Activated T-cell treated with anti-CD3 and anti-CD28 coated beads for 4 hours (primary cell): ENCODE measurements around the gene TMEM161B.
"Not testable (repeated sequence)": the region's sequence is repeated elsewhere in the genome, so short reads cannot be mapped to it uniquely, and the experiment has no call there.

ENCODE experiments used
- DNase-seq: peaks from one replicate; pipeline ENCODE4 v3.0.0-alpha.2; 2020

The TMEM161B gene

DNA sequence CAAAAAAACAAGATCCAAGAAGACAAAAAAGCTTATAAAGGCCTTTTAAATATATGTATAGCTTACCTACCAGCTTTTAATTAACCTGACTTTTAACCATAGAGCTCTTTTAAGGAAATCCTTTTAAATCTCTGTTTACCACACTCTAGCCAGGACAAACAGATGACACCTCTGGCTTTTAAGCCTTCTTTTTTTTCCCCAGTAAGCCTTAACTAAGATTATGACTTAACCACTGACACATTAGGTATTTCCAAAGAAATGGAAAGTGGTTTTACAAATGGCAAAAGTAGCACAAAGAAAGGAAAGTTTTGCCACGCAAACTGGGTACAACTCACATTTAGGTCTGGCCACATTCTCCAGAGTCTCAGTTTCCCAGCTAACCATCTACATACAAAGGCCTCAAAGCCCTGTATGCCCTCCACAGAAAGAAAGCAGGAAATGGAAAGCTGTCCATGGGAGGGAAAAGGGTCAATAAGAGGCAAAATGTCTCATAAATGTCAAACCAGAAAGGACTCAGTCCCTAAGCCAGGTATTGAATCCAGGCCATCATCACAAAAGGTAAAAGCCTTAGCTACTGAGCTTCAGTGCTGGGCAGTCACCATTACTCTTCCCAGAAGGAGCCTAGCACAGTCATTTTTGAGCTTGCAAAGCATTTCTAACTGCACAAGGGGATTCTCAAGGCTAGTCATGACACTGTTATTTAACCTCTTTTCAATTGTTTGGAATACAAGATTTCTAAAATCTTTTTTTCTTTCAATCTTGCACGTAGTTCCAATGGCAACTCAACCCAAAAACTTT lies 19.7 kb downstream of the TMEM161B start:
- no peak for DNase-seq

DNA sequence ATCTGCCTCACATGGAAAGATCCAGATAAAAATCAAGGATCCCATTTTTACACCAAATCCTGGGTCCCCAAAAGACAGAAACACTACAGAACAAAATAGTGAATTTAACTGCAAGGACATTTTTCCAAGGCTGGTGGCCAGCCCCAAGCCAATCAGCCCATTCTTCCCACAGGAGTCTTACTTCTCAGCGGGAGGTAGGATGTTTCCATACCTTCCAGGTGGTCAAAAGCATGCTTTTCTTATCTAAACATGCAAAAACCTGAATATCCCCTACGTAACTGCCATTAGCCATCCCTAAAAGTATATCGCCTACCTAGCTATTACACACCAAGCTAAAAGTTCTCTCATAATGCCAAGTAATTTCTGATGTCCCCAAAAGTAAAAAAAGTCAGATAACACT lies 20.6 kb downstream of the TMEM161B start:
- no peak for DNase-seq

DNA sequence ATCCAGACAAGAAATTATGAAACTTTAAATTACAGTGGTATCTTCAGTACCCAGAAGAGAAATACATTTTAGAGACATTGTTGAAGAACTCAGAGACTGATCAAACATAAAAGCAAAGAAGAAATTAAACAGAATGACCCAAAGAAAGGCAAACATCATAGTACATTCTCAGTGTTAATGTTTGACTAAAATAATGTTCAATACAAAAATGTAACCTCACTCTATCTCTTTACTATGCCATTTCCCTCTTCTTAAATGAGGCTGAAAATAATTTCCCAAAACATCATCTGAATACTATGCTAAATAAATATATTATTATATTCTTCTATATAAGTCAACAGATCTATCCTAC lies 22.8 kb downstream of the TMEM161B start:
- no peak for DNase-seq

DNA sequence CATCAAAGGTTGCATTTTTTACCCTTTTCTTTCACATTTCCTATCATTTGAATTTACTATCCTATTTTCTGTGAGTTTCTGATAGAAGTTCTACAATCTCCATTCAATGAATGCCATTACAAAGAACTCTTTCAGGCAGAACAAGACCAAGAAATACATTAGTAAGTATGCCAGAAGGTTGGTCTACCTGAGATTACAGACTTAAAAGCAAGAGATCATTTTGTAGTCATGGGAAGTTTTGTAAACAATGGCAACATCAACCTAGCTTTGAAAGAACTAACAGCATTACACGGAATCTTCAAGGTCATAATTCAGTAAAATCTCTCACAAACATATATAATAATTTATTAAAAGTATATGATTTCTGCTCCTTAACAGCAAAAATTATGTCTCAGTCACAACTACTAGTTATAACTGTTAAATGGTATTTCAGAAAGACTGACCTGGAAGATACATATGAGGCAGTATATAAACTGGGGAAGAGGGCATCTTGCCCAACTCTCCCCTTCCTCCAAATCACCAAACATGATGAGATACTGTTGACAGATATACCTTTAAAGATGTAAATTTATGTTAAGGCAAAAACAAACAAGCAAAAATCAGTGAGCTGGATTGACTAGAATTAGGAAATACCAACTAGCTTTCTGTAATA lies 23.3 kb downstream of the TMEM161B start:
- no peak for DNase-seq

- no peak for DNase-seq
These were observed 24.0 kb downstream of the TMEM161B start for GRCh38 chr5:88244686-88245085.

GRCh38 chr5:88243493-88243892 lies 25.2 kb downstream of the TMEM161B start:
- DNase-seq, result not testable (repeated sequence)

DNA sequence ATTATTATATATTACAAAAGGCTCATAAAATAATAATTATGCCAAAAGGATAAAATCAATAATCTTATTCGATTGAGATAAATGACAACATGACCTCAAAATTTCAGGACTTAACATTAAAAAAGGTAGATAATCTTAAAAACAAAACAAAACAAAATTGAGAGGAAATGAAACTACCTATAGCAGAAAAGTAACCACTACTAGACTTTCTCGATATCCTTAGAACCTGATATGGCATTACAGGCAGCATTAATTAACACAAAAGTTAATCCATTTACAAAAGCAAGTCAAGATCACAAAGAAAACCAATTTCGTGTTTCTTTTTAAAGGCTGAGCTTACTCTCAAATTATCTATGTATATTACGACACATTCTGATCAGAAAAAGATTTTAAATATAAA lies 29.9 kb downstream of the TMEM161B start:
- no peak for DNase-seq

DNA sequence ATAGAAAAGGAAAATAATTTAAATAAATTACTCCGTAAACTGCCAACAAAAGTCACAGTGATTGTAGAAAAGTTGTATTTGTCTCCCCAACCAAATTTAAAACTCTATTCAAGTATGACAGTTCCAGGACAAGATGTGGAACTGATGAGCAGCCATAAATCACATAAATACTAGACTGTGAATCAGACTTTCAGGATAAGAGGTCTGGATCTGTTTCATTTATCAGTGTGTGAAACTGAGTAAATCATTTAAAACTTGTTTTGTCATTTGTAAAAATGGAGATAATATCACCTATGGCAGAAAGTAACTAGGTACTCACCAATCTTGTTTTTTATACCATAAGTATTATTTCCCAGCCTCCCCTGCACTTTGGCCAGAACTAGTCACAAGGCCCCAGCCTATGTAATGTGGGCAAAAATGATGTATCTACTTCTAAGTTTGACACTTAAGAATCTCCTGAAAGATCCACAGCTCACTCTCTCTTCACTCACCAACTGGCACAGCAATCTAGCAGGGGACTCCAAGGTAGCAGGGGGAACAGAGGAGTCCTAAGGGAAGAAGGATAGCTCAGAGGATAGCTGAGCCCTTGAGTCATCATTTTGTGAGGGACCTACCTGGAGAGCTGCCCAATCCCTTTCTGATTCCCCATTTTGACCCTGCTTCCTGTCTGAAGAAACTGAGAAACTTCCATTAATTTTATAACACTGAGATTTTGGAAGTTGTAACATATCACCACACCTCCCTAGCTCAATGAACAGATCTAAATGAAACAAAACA lies 31.6 kb downstream of the TMEM161B start:
- no peak for DNase-seq

DNA sequence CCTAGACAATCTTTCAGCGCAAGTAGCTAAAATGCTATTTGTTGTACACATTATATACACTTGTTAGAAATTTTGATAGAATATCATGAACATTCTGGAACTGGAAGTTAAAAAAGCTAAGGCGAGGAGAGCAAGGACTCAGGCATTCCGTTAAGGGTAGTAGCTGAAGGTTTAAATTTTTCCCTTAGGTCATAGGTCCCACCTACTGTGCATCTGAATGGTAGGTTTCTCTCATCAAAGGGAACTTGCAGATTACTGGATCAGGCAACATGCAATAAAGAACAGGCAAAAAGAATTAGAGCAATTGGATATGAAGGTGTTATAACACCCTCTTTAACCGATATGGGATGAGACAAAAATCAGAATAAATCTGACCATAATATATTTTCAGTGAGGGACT lies 32.8 kb downstream of the TMEM161B start:
- DNase-seq, result no peak

DNA sequence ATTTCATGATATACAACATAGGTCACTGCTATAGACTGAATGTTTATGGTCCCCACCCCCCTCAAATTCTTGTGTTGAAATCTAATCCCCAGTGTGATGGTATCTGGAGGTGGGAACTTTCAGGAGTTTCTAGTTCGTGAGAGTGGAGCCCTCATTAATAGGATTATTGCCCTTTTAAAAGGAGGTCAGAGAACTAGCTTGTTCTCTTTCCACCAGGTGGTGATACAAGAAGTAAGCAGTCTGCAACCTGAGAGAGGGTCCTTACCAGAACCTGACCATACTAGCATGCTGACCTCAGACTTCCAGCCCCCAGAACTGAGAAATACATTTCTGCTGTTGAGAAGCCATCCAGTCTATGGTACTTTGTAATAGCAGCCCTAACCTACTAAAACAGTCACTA lies 33.3 kb downstream of the TMEM161B start:
- DNase-seq, result no peak

GRCh38 chr5:88230546-88231066 lies 38.0 kb downstream of the TMEM161B start:
- no peak for DNase-seq

DNA sequence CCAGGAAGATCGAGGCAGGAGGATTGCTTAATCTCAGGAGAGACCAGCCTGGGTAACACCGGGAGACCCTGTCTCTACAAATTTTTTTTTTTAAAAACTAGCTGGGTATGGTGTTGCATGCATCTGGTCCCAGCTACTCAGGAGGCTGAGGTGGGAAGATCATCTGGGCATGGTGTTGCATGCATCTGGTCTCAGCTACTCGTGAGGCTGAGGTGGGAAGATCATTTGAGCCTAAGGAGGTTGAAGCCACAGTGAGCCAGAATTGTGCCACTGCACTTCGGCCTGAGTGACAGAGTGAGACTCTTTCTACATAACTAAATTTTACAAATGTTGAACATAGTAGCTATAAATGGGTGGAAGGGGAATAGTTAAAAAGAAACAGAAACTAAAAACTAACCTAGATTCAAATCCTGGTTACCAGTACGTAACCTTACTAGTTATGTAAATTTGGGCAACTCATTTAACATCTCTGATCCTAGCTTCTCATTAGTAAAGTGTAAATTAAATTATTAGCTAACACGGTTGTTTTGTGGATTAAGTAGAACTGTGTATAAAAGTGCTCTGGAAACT lies 41.7 kb downstream of the TMEM161B start:
- no peak for DNase-seq

DNA sequence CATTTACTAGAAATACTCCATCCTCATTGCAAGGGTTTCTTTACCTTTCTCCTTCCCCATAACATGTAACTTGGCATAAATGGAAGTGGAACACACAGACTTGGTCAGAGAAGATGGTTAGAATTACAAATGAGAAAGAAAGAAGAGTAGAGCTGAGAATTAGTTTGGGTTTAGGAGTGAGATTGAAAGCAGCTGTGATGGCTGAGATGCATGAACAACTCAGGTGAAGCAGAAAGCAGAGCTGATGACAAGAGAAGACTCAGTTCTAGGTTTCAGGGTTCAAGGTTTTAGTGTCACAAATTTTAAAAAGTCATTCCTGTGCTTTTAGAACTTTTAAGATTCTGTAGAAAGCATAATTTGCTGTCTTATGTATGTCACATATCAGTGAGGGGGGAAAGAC lies 54.0 kb downstream of the TMEM161B start:
- no peak for DNase-seq

- DNase-seq, result no peak
These were observed 61.1 kb downstream of the TMEM161B start for GRCh38 chr5:88207575-88207974.

GRCh38 chr5:88203981-88204750 lies 64.5 kb downstream of the TMEM161B start:
- no peak for DNase-seq

GRCh38 chr5:88195636-88196035 lies 73.0 kb downstream of the TMEM161B start:
- no peak for DNase-seq

DNA sequence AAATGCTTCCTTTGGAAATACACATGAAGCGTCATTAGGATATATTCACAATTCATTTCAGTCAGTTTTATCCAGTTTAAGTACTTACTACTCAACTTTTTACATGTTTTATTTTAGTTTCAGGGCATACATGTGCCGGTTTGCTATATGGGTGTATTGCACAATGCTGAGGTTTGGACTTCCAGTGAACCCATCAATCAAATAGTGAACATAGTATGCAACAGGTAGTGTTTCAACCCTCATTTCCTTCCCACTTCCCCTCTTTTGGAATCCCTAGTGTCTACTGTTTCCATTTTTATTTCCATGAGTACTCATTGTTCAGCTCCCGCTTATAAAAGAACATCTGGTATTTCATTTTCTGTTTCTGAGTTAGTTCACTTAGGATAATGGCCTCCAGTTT lies 74.7 kb downstream of the TMEM161B start:
- DNase-seq, result no peak

DNA sequence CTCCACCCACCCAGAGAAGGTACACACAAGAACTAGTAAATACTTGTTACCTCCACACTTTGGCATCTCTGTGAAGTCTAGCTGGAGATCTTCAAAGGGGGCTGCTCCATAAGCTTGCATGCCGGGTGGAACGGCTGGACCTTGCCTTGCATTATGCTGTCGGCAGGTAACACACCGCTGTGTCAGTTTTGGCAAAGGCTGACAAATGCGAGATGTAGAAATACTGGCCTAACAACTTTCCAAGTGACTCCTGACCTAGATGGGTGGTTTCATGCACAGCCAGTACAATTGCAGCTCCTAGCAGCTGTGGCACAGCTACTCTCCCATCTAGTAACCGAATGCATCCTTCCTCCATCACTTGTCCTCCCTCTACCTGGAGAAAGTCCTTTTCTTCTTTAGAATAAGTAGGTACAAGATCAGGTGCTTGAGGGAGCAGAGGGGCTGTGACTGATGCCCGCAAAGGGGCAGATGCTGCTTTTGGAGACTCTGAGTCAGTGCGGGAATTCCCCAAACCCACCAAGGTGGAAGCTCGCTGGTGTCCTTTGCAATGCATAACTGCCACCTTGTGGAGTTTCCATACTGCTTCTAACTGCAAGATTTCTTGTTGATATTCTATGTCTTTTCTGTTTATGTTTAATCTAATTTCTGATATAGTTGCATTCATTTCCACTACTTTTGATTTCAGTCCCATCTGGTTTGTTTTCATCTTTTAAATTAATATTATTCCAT lies 78.4 kb downstream of the TMEM161B start:
- DNase-seq, result peak; percentile 30

- DNase-seq, result not testable (repeated sequence)
These were observed 79.2 kb downstream of the TMEM161B start for GRCh38 chr5:88189484-88189883.

- no peak for DNase-seq
These were observed 80.0 kb downstream of the TMEM161B start for GRCh38 chr5:88188458-88189132.

GRCh38 chr5:88183255-88183654 lies 85.4 kb downstream of the TMEM161B start:
- DNase-seq, result no peak
